K562 treated with DMSO at 1 percent for 24 hours (cell line): Measurements from ENCODE around the gene ARHGAP1. TPM values are rescaled to one million over a fixed set of nuclear protein-coding genes. Genes with fewer than 3 reads are reported as not detected.

ENCODE experiments used
- total RNA-seq: library from RNA; unstranded; fragments of 300-600 nt; gene quantifications from 2 replicates; pipeline ENCODE4 v1.2.3, GENCODE V29; 2022; ENCODE audit warnings: low read depth; ENCODE audit not compliant: insufficient read depth

The ARHGAP1 gene
- total RNA-seq = 27.7 and 28.3 TPM in 2 replicates

GRCh38 chr11:46700241-46701077 lies at the start of gene ARHGAP1, which contains the start of gene ZNF408:
Gene ARHGAP1 (minus strand): TSS chr11:46700619. CDS start chr11:46696107, 4,512 bp downstream.
Gene ZNF408 (plus strand): TSS chr11:46701031. CDS start chr11:46701048, 17 bp downstream.

GRCh38 chr11:46719048-46719542 lies 18.7 kb upstream of the ARHGAP1 start, which contains the start of gene F2:
Gene F2 (plus strand): TSS chr11:46719213. CDS start chr11:46719236, 23 bp downstream.

Other genes starting within 250 kb of the ARHGAP1 start
- 43.3 and 48.4 TPM in 2 replicates for gene AMBRA1, start 106.6 kb downstream of the ARHGAP1 start, total RNA-seq
- gene HARBI1, start 83.4 kb downstream of the ARHGAP1 start, total RNA-seq = 9.5 and 10.8 TPM in 2 replicates
- gene ATG13, start 83.1 kb downstream of the ARHGAP1 start, total RNA-seq = 47.1 and 49.7 TPM in 2 replicates
- gene ZNF408, start 412 bp upstream of the ARHGAP1 start, total RNA-seq = 15.2 TPM in 2 replicates
- gene F2, start 18.6 kb upstream of the ARHGAP1 start, total RNA-seq = not detected in 2 replicates
- 61.7 and 72.4 TPM in 2 replicates for gene CKAP5, start 145.7 kb upstream of the ARHGAP1 start, total RNA-seq
- gene LRP4, start 217.9 kb upstream of the ARHGAP1 start, total RNA-seq = 0.27 and 0.67 TPM in 2 replicates
- gene CSTPP1, start 236.1 kb upstream of the ARHGAP1 start, total RNA-seq = 26.6 and 36.8 TPM in 2 replicates